Measurements from ENCODE around the gene SHMT2. TPM values are rescaled to one million over a fixed set of nuclear protein-coding genes. Genes with fewer than 3 reads are reported as not detected.

Gene SHMT2
- total and polyA plus RNA-seq, 2 donors (not counting 3 experiments of a cell fraction or from before 2014, with no cell fraction given): 155 to 243 TPM

DNA sequence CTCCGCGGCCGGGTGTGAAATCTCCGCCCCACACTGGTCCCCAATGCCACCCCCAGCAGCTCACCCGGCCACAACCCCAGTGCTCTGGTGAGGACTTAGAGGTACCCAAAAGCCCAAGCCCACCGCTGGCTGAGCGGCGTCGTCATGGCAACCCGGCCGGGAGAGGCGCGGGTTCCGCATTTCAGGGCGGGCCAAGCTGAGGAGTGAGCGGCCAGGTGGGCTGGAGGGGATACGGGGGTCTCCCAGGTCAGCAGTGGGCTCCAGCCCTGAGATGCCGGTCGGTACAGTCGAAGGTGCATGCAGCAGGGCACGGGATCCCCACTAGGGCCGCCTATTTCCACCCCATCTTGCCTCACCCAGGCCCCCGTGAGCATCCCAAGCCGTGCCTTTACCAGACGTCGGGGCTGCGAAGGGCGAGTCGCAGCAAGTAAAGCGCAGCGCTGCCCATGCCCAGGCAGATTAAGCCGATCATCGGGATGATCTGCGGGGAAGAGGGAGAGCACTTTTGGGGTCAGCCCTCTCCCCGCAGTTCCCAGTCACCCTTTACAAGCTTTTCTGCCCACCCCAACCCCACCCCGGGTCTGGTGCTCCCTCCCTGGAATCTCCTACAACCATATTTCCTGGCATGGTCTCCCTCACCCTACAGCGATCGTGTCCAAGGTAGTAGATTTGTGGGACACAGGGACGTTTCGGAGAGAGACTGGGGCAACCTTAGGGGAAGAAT, 6.9 kb downstream of the SHMT2 start:
- Histone ChIP-seq H3K79me2 (ENCODE audit: control insufficient read depth, insufficient read depth, low read length) (peaks cover 6% of the 10 kb centered on the region), H3K36me3 (ENCODE audit: control insufficient read depth in 2 of 2, extremely low read depth in 1 of 2, insufficient read depth in 2 of 2, low read length in 2 of 2) (peaks cover 3 to 27% of the 10 kb centered on the region in 2 experiments), H3K9ac (replicated peaks; ENCODE audit: extremely low read depth, insufficient read depth, low read length) (no peak overlapping the region), H3K9me1 (replicated peaks; ENCODE audit: control insufficient read depth, extremely low read depth, insufficient read depth, low read length) (no peaks in the 10 kb centered on the region), H4K20me1 (replicated peaks; ENCODE audit: control insufficient read depth, extremely low read depth, insufficient read depth, low read length) (no peaks in the 10 kb centered on the region), H2AFZ (ENCODE audit: low read depth, low read length) (no peak overlapping the region), H3K4me1 (ENCODE audit: control insufficient read depth, extremely low read depth, insufficient read depth, low read length) (peaks cover 24% of the 10 kb centered on the region), H3K9me3 (replicated peaks; ENCODE audit: control insufficient read depth, insufficient read depth, low read length) (no peaks in the 10 kb centered on the region), H3K27me3 (ENCODE audit: control insufficient read depth in 2 of 2, insufficient read depth in 2 of 2, low read length in 2 of 2) (peaks cover 38 to 44% of the 10 kb centered on the region in 2 experiments), H3K4me3 (replicated peaks in 1 of 3; ENCODE audit: insufficient read depth in 1 of 3, low read depth in 1 of 3, low read length in 3 of 3) (no peak overlapping the region), H3K27ac (ENCODE audit: insufficient read depth, low read depth, low read length) (no peak overlapping the region), H3K4me2 (ENCODE audit: insufficient read depth, low read length) (no peak overlapping the region)
- DNase-seq (ENCODE audit: low read depth, low spot score) (no peak), FAIRE-seq (no peak)
- BruUV-seq (replicated peaks): no TSS peak
- ChIA-PET POLR2A (no interaction called here), CTCF (interaction anchor here (0.8 to 10.7 kb wide), 3 partner anchors 10 to 22 kb away, joined by 3 to 214 read pairs (median 47); no protein-coding TSS in a partner anchor)
- TF ChIP-seq, protein P1, sequence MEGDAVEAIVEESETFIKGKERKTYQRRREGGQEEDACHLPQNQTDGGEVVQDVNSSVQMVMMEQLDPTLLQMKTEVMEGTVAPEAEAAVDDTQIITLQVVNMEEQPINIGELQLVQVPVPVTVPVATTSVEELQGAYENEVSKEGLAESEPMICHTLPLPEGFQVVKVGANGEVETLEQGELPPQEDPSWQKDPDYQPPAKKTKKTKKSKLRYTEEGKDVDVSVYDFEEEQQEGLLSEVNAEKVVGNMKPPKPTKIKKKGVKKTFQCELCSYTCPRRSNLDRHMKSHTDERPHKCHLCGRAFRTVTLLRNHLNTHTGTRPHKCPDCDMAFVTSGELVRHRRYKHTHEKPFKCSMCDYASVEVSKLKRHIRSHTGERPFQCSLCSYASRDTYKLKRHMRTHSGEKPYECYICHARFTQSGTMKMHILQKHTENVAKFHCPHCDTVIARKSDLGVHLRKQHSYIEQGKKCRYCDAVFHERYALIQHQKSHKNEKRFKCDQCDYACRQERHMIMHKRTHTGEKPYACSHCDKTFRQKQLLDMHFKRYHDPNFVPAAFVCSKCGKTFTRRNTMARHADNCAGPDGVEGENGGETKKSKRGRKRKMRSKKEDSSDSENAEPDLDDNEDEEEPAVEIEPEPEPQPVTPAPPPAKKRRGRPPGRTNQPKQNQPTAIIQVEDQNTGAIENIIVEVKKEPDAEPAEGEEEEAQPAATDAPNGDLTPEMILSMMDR (IDR thresholded peaks at IDR 0.05; ENCODE audit: extremely low read depth in 1 of 2, insufficient read depth in 1 of 2, low read depth in 1 of 2, low read length in 2 of 2): no peak
- no peak for TF ChIP-seq POLR2AphosphoS5 (IDR thresholded peaks at IDR 0.05; ENCODE audit: insufficient read depth, low read depth, low read length)
- TF ChIP-seq EZH2 (IDR thresholded peaks at IDR 0.05; ENCODE audit: borderline replicate concordance, low read depth, low read length, severe bottlenecking): peak; percentile 46
- TF ChIP-seq JUN (IDR thresholded peaks at IDR 0.05; ENCODE audit: borderline replicate concordance, insufficient read depth, insufficient read length, low read depth): no peak
- TF ChIP-seq POLR2A (IDR thresholded peaks at IDR 0.05; ENCODE audit: low read depth, low read length): no peak
- TF ChIP-seq, protein P2, sequence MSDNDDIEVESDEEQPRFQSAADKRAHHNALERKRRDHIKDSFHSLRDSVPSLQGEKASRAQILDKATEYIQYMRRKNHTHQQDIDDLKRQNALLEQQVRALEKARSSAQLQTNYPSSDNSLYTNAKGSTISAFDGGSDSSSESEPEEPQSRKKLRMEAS (IDR thresholded peaks at IDR 0.05; ENCODE audit: insufficient read depth, insufficient read length): no peak
- no peak for TF ChIP-seq GATA2 (IDR thresholded peaks at IDR 0.05; ENCODE audit: insufficient read depth, insufficient read length, low read depth, low read length)
- dilution Hi-C loops (cut with MboI; ENCODE audit: extremely low pct_ligation_motif_present, low sequenced_read_pairs): no loop called here
- intact Hi-C loops (cut with micrococcal nuclease): no loop called here
